Endothelial cell of umbilical vein (primary cell): ENCODE measurements around the gene LRCH3. TPM values are rescaled to one million over a fixed set of nuclear protein-coding genes. Genes with fewer than 3 reads are reported as not detected.

ENCODE experiments used
- BruUV-seq: library from RNA; stranded (reverse); fragments of 400-500 nt; replicated peaks from 2 replicates; lab custom pipeline; 2021; lab: Mats Ljungman, UMichigan
- CTCF ChIA-PET: fragments of 300-600, 350-600 bp; sonication (Branson Sonifier 250); formaldehyde crosslinking; loops from one replicate; lab custom pipeline; 2021; ENCODE audit warnings: antibody characterized with exemption, inconsistent platforms; lab: Charles Lee
- POLR2A ChIA-PET: fragments of 300-600, 350-600 bp; sonication (Branson Sonifier 250); formaldehyde crosslinking; loops from one replicate; lab custom pipeline; 2021; ENCODE audit warnings: antibody characterized with exemption, inconsistent platforms; lab: Charles Lee
- DNase-seq: peaks from one replicate; pipeline ENCODE4 v3.0.0-alpha.2; 2011; ENCODE audit warnings: low read depth, low spot score
- FAIRE-seq: peaks from 2 replicates; lab custom pipeline; 2011; peaks lifted over from hg19 to GRCh38; lab: Jason Lieb, UNC
- H2AFZ ChIP-seq: 2 replicates; pipeline ENCODE4 v1.6.0; 2012; ENCODE audit warnings: low read depth, low read length, control low read depth, inconsistent platforms
- H3K27ac ChIP-seq: 2 replicates; pipeline ENCODE4 v1.5.1; 2011; ENCODE audit warnings: low read depth, mild to moderate bottlenecking, control low read depth, low read length, moderate library complexity; ENCODE audit not compliant: insufficient read depth
- H3K27me3 ChIP-seq, 2 experiments: 2 replicates each; pipeline versions ENCODE4 v1.6.0 to v1.6.1; 2011; ENCODE audit warnings: low read length in 2 of 2, mixed read lengths in 1 of 2; ENCODE audit not compliant: control insufficient read depth in 2 of 2, insufficient read depth in 2 of 2
- H3K36me3 ChIP-seq, 2 experiments: 2 replicates in 1 of 2; 3 replicates in 1 of 2; pipeline ENCODE4 v1.5.1; 2011; ENCODE audit warnings: low read length in 2 of 2, mild to moderate bottlenecking in 1 of 2, moderate library complexity in 1 of 2; ENCODE audit not compliant: control insufficient read depth in 2 of 2, insufficient read depth in 2 of 2; ENCODE audit errors: extremely low read depth in 1 of 2
- H3K4me1 ChIP-seq: 3 replicates; pipeline ENCODE4 v1.5.1; 2011; ENCODE audit warnings: mild to moderate bottlenecking, low read length; ENCODE audit not compliant: control insufficient read depth, insufficient read depth; ENCODE audit errors: extremely low read depth
- H3K4me2 ChIP-seq: 2 replicates; pipeline ENCODE4 v1.6.1; 2011; ENCODE audit warnings: low read length, control low read depth, mixed read lengths; ENCODE audit not compliant: insufficient read depth
- H3K4me3 ChIP-seq, 3 experiments: fragments of 200-600 bp in 1 of 3; sonication (generic), shearing (Covaris generic) in 1 of 3; replicated peaks in 1 of 3; 2 replicates each; pipeline ENCODE4 v1.5.1; 2011 to 2016; ENCODE audit warnings: control low read depth in 3 of 3, low read length in 3 of 3, mild to moderate bottlenecking in 2 of 3, inconsistent platforms in 1 of 3, low read depth in 1 of 3, moderate library complexity in 1 of 3; ENCODE audit not compliant: insufficient read depth in 1 of 3
- H3K79me2 ChIP-seq: 2 replicates; pipeline ENCODE4 v1.6.0; 2012; ENCODE audit warnings: low read length, inconsistent platforms; ENCODE audit not compliant: control insufficient read depth, insufficient read depth
- H3K9ac ChIP-seq: replicated peaks from 2 replicates; pipeline ENCODE3; 2011; ENCODE audit warnings: low read length, control low read depth; ENCODE audit not compliant: insufficient read depth; ENCODE audit errors: extremely low read depth
- H3K9me1 ChIP-seq: replicated peaks from 3 replicates; pipeline ENCODE4 v1.6.0; 2011; ENCODE audit warnings: mild to moderate bottlenecking, low read length; ENCODE audit not compliant: control insufficient read depth, insufficient read depth; ENCODE audit errors: extremely low read depth
- H3K9me3 ChIP-seq: replicated peaks from 2 replicates; pipeline ENCODE4 v1.5.1; 2012; ENCODE audit warnings: low read length, inconsistent platforms; ENCODE audit not compliant: control insufficient read depth, insufficient read depth
- H4K20me1 ChIP-seq: replicated peaks from 2 replicates; pipeline ENCODE3; 2011; ENCODE audit warnings: mild to moderate bottlenecking, low read length; ENCODE audit not compliant: control insufficient read depth, insufficient read depth; ENCODE audit errors: extremely low read depth
- CTCF ChIP-seq, 2 donors: IDR thresholded peaks; 1 replicate in 1 of 2; 2 replicates in 1 of 2; pipeline ENCODE4 v1.5.1; 2011; ENCODE audit warnings: low read length in 2 of 2, mild to moderate bottlenecking in 2 of 2, moderate library complexity in 2 of 2, control low read depth in 1 of 2, inconsistent platforms in 1 of 2, low read depth in 1 of 2; ENCODE audit not compliant: insufficient read depth in 1 of 2; ENCODE audit errors: extremely low read depth in 1 of 2
- EZH2 ChIP-seq: IDR thresholded peaks from 2 replicates; pipeline ENCODE4 v1.6.1; 2012; ENCODE audit warnings: borderline replicate concordance, low read depth, mild to moderate bottlenecking, moderate library complexity, low read length, inconsistent platforms; ENCODE audit not compliant: severe bottlenecking
- FOS ChIP-seq: IDR thresholded peaks from 2 replicates; pipeline ENCODE4 v1.6.1; 2011; ENCODE audit warnings: mild to moderate bottlenecking, low read length, moderate library complexity, borderline replicate concordance; ENCODE audit not compliant: insufficient read depth
- GATA2 ChIP-seq: IDR thresholded peaks from 2 replicates; pipeline ENCODE4 v1.7.0; 2011; ENCODE audit warnings: low read depth, mild to moderate bottlenecking, moderate library complexity, mixed read lengths, low read length; ENCODE audit not compliant: insufficient read length, insufficient read depth
- JUN ChIP-seq: IDR thresholded peaks from 2 replicates; pipeline ENCODE4 v1.6.1; 2011; ENCODE audit warnings: borderline replicate concordance, low read depth; ENCODE audit not compliant: insufficient read length, insufficient read depth
- MAX ChIP-seq: IDR thresholded peaks from 2 replicates; pipeline ENCODE4 v1.6.1; 2011; ENCODE audit not compliant: insufficient read depth, insufficient read length
- MYC ChIP-seq: IDR thresholded peaks from one replicate; pipeline ENCODE4 v1.6.1; 2011; ENCODE audit warnings: mild to moderate bottlenecking, low read depth, low read length
- POLR2A ChIP-seq: IDR thresholded peaks from 2 replicates; pipeline ENCODE4 v1.6.1; 2012; ENCODE audit warnings: low read depth, mild to moderate bottlenecking, control low read depth, low read length
- POLR2AphosphoS5 ChIP-seq: IDR thresholded peaks from 2 replicates; pipeline ENCODE4 v1.6.1; 2012; ENCODE audit warnings: low read depth, mild to moderate bottlenecking, control low read depth, low read length, moderate library complexity; ENCODE audit not compliant: insufficient read depth
- dilution Hi-C: fragments of 300-500 bp; cut with MboI; formaldehyde crosslinking; loops from one replicate; pipeline ENCODE4 v1.15.0; 2019; ENCODE audit warnings: low sequenced_read_pairs; ENCODE audit not compliant: extremely low pct_ligation_motif_present
- intact Hi-C: fragments of 100-400 bp; cut with micrococcal nuclease; formaldehyde crosslinking; loops from one replicate; pipeline ENCODE4 v1.10.0; 2022
- polyA plus RNA-seq, 4 experiments: library from polyadenylated mRNA; depleted of rRNA in 3 of 4; stranded (reverse) in 3 of 4; unstranded in 1 of 4; fragments of >200 nt; gene quantifications; 2 replicates each; pipeline versions ENCODE4 v1.2.1 to v1.2.3, GENCODE V29; 2011 to 2012; ENCODE audit warnings: missing spikeins in 1 of 4
- total RNA-seq: library from RNA; stranded (reverse); gene quantifications from 2 replicates; pipeline ENCODE4 v1.2.3, GENCODE V29; 2021

Gene LRCH3
- total and polyA plus RNA-seq, 2 donors (not counting 3 experiments of a cell fraction or from before 2014, with no cell fraction given) = 43.9 to 60.3 TPM

GRCh38 chr3:197856199-197856816, 65.3 kb downstream of the LRCH3 start:
- dilution Hi-C loops = no loop called here
- Histone ChIP-seq H3K4me2 (no peak overlapping the region), H3K27ac (no peak overlapping the region), H3K9me3 (no peaks in the 10 kb centered on the region), H2AFZ (no peak overlapping the region), H3K79me2 (no peaks in the 10 kb centered on the region), H3K36me3 (peaks cover 8 to 24% of the 10 kb centered on the region in 2 experiments), H3K9ac (no peak overlapping the region), H3K4me1 (no peaks in the 10 kb centered on the region), H4K20me1 (no peaks in the 10 kb centered on the region), H3K9me1 (no peaks in the 10 kb centered on the region), H3K27me3 (no peaks in the 10 kb centered on the region), H3K4me3 (no peak overlapping the region)
- POLR2A ChIA-PET = no interaction called here
- CTCF ChIA-PET = interaction anchor here (1.3 kb wide), 1 partner anchor 9 kb away, joined by 3 read pairs; no protein-coding TSS in a partner anchor
- TF ChIP-seq CTCF (IDR thresholded peaks at IDR 0.05; ENCODE audit: extremely low read depth in 1 of 2, insufficient read depth in 1 of 2, low read depth in 1 of 2, low read length in 2 of 2) = no peak
- TF ChIP-seq JUN = no peak
- TF ChIP-seq EZH2 = no peak
- no peak for TF ChIP-seq GATA2
- TF ChIP-seq FOS = no peak
- no peak for TF ChIP-seq MAX
- TF ChIP-seq POLR2A = no peak
- no peak for TF ChIP-seq MYC
- TF ChIP-seq POLR2AphosphoS5 = no peak
- DNase-seq = no peak
- no TSS peak for BruUV-seq
- intact Hi-C loops = no loop called here
- no peak for FAIRE-seq
